K562 (cell line): Measurements from ENCODE around the gene PPP1R14C. TPM values are rescaled to one million over a fixed set of nuclear protein-coding genes. Genes with fewer than 3 reads are reported as not detected.

Experiments
- ARID4B ChIP-seq: sonication (generic); formaldehyde crosslinking; IDR thresholded peaks from 2 replicates; pipeline ENCODE4 v1.8.0; 2022; ENCODE audit warnings: mild to moderate bottlenecking, missing genetic modification reagents
- ATF7 ChIP-seq: fragments of 450-650 bp; IDR thresholded peaks from 2 replicates; pipeline ENCODE4 v1.7.1; 2014; ENCODE audit warnings: mild to moderate bottlenecking, moderate library complexity
- CBFA2T3 ChIP-seq: fragments of 450-650 bp; IDR thresholded peaks from 2 replicates; pipeline ENCODE4 v1.6.1; 2017
- CREB3 ChIP-seq: fragments of 450-650 bp; conservative IDR thresholded peaks from 2 replicates; pipeline ENCODE4 v1.6.1; 2016; ENCODE audit warnings: missing genetic modification characterization, low read depth, mild to moderate bottlenecking, missing compliant biosample characterization, moderate library complexity
- DIDO1 ChIP-seq: fragments of 450-650 bp; IDR thresholded peaks from 2 replicates; pipeline ENCODE4 v1.6.1; 2016; ENCODE audit warnings: low read depth, missing biosample characterization, missing genetic modification characterization
- ELF2 ChIP-seq: fragments of 250-450 bp; sonication (Bioruptor Pico); IDR thresholded peaks from 2 replicates; pipeline ENCODE4 v1.5.0; 2021; ENCODE audit warnings: mild to moderate bottlenecking
- FIP1L1 ChIP-seq: fragments of 200-400 bp; formaldehyde crosslinking; IDR thresholded peaks from 2 replicates; pipeline ENCODE4 v1.6.1; 2018; ENCODE audit warnings: mild to moderate bottlenecking, low read depth, low read length; ENCODE audit not compliant: poor library complexity, severe bottlenecking
- HDAC2 ChIP-seq: fragments of 450-650 bp; IDR thresholded peaks from 2 replicates; pipeline ENCODE4 v1.6.1; 2016; ENCODE audit warnings: mild to moderate bottlenecking
- HDAC6 ChIP-seq: IDR thresholded peaks from 2 replicates; pipeline ENCODE4 v1.6.1; 2012; ENCODE audit warnings: low read depth, mild to moderate bottlenecking, control low read depth, inconsistent platforms, low read length, moderate library complexity
- KAT2B ChIP-seq: IDR thresholded peaks from one replicate; pipeline ENCODE4 v1.6.1; 2012; ENCODE audit warnings: low read depth, mild to moderate bottlenecking, control low read depth, inconsistent platforms, low read length, moderate library complexity
- KDM5B ChIP-seq: fragments of 200-600 bp; sonication (generic); IDR thresholded peaks from 2 replicates; pipeline ENCODE4 v1.6.1; 2012; ENCODE audit warnings: low read depth, mild to moderate bottlenecking, moderate library complexity, low read length, control low read depth, inconsistent platforms; ENCODE audit not compliant: insufficient replicate concordance
- MIER1 ChIP-seq: fragments of 450-650 bp; IDR thresholded peaks from 2 replicates; pipeline ENCODE4 v1.6.1; 2016; ENCODE audit warnings: antibody characterized with exemption, mild to moderate bottlenecking, low read depth
- MLLT1 ChIP-seq, 2 experiments: fragments of 450-650 bp; IDR thresholded peaks; 2 replicates each; pipeline ENCODE4 v1.6.1; 2016
- NCOA6 ChIP-seq: fragments of 450-650 bp; IDR thresholded peaks from 2 replicates; pipeline ENCODE4 v1.6.1; 2017; ENCODE audit warnings: mild to moderate bottlenecking
- NFATC3 ChIP-seq: fragments of 450-650 bp; IDR thresholded peaks from 2 replicates; pipeline ENCODE4 v1.6.1; 2017; ENCODE audit warnings: mild to moderate bottlenecking
- NRF1 ChIP-seq, 2 experiments: fragments of 450-650 bp; IDR thresholded peaks in 1 of 2; conservative IDR thresholded peaks in 1 of 2; 2 replicates each; pipeline ENCODE4 v1.6.1; 2014; ENCODE audit warnings: mild to moderate bottlenecking in 2 of 2
- POLR2H ChIP-seq: IDR thresholded peaks from 2 replicates; pipeline ENCODE4 v1.6.1; 2016; ENCODE audit warnings: missing genetic modification characterization, low read depth, mild to moderate bottlenecking, control low read depth, missing compliant biosample characterization, moderate library complexity
- PTTG1 ChIP-seq: fragments of 450-650 bp; IDR thresholded peaks from 2 replicates; pipeline ENCODE4 v1.6.1; 2016; ENCODE audit warnings: low read depth, mild to moderate bottlenecking, missing genetic modification characterization, missing compliant biosample characterization
- RBFOX2 ChIP-seq: fragments of 200-400 bp; formaldehyde crosslinking; IDR thresholded peaks from 2 replicates; pipeline ENCODE4 v1.6.1; 2017; ENCODE audit warnings: low read depth, mild to moderate bottlenecking, low read length, moderate library complexity
- SIRT6 ChIP-seq: IDR thresholded peaks from one replicate; pipeline ENCODE4 v1.6.1; 2012; ENCODE audit warnings: low read depth, mild to moderate bottlenecking, control low read depth, inconsistent platforms, low read length, moderate library complexity
- SMARCC2 ChIP-seq: fragments of 450-650 bp; IDR thresholded peaks from 2 replicates; pipeline ENCODE4 v1.6.1; 2017; ENCODE audit warnings: antibody characterized with exemption, moderate library complexity, mild to moderate bottlenecking, low read depth
- YBX1 ChIP-seq: fragments of 450-650 bp; IDR thresholded peaks from 2 replicates; pipeline ENCODE4 v1.7.1; 2016; ENCODE audit warnings: mild to moderate bottlenecking
- ZKSCAN3 ChIP-seq: fragments of 250-450 bp; sonication (Bioruptor Pico); IDR thresholded peaks from 2 replicates; pipeline ENCODE4 v1.4.0; 2020
- ZNF12 ChIP-seq: sonication (generic); formaldehyde crosslinking; IDR thresholded peaks from 2 replicates; pipeline ENCODE4 v1.4.0; 2020; ENCODE audit warnings: mild to moderate bottlenecking, missing genetic modification reagents
- polyA plus RNA-seq, 8 experiments: library from polyadenylated mRNA; depleted of rRNA in 4 of 8; stranded (reverse) in 5 of 8; unstranded in 3 of 8; fragments of >200 nt; fragmentation: Nextera tagmentation in 2 of 8; fragmentation: Illumina TruSeq in 1 of 8; extraction: Ambion mirVana in 2 of 8; extraction: Trizol in 1 of 8; gene quantifications; 2 replicates each; pipeline versions ENCODE4 v1.2.1 to v1.2.3, GENCODE V29; 2011 to 2014; ENCODE audit warnings: inconsistent platforms in 1 of 8, missing spikeins in 1 of 8
- total RNA-seq, 7 experiments: library from RNA; depleted of rRNA in 6 of 7; stranded (reverse); fragments of >200 nt in 6 of 7; fragmentation: Illumina TruSeq in 2 of 7; extraction: Trizol in 2 of 7; gene quantifications; 2 replicates each; pipeline versions ENCODE4 v1.2.1 to v1.2.3, GENCODE V29; 2011 to 2021; ENCODE audit warnings: low replicate concordance in 1 of 7

PPP1R14C gene
- total and polyA plus RNA-seq, 9 of the 15 experiments (the other 6 are each of a cell fraction or from before 2014, with no cell fraction given), result 4.5 to 16.6 (median 11.9) TPM

- TF ChIP-seq ARID4B (CRISPR knock-in tag), result 0 out of 2 replicates have a peak, but pooled peaks have one; percentile 15
- peak; percentile 30 for TF ChIP-seq NCOA6
- TF ChIP-seq CBFA2T3, result no peak
- TF ChIP-seq ATF7, result no peak
- TF ChIP-seq YBX1, result no peak
- no peak for TF ChIP-seq MIER1
- no peak for TF ChIP-seq KAT2B
- peak; percentile 28 for TF ChIP-seq KDM5B
- TF ChIP-seq ZKSCAN3 (CRISPR knock-in tag), result no peak
- no peak for TF ChIP-seq NFATC3
- TF ChIP-seq DIDO1 (tag), result no peak
- no peak for TF ChIP-seq POLR2H (tag)
- TF ChIP-seq PTTG1 (tag), result no peak
- TF ChIP-seq SIRT6, result no peak
- TF ChIP-seq SMARCC2, result no peak
- TF ChIP-seq NRF1 (conservative IDR thresholded peaks at IDR 0.05 in 1 of 2, IDR thresholded peaks at IDR 0.05 in 1 of 2), result peak; percentile 73 to 75
- TF ChIP-seq ELF2 (CRISPR knock-in tag), result no peak
- TF ChIP-seq CREB3 (tag), result no peak
- TF ChIP-seq MLLT1 (IDR thresholded peaks at IDR 0.05), result no peak
- no peak for TF ChIP-seq HDAC2
- TF ChIP-seq ZNF12 (CRISPR knock-in tag), result 0 out of 2 replicates have a peak, but pooled peaks have one; percentile 68
- TF ChIP-seq HDAC6, result peak; percentile 85; the same call in 1 of the 2 replicates
- TF ChIP-seq FIP1L1, result no peak
- TF ChIP-seq RBFOX2, result peak; percentile 48
Measured at GRCh38 chr6:150143516-150144293, 861 bp downstream of the PPP1R14C start (continued).
